Transverse colon (tissue), 4 donors: ENCODE data around the gene CEP170B. TPM values are rescaled to one million over a fixed set of nuclear protein-coding genes. Genes with fewer than 3 reads are reported as not detected.

Experiments
- DNase-seq: peaks from one replicate; pipeline ENCODE4 v3.0.0-alpha.2; 2019
- H3K27ac ChIP-seq, 4 donors: fragments of 200-600 bp; sonication (generic); 2 replicates each; pipeline ENCODE4 v1.5.1; 2016 to 2018; ENCODE audit warnings: inconsistent platforms in 4 of 4
- H3K27me3 ChIP-seq: fragments of 200-600 bp; sonication (generic); 2 replicates; pipeline ENCODE4 v1.5.1; 2017; ENCODE audit warnings: inconsistent platforms
- H3K36me3 ChIP-seq, 4 donors: fragments of 200-600 bp; sonication (generic); 2 replicates each; pipeline ENCODE4 v1.5.1; 2017 to 2019; ENCODE audit warnings: inconsistent platforms in 4 of 4
- H3K4me1 ChIP-seq, 4 donors: fragments of 200-600 bp; sonication (generic); 2 replicates each; pipeline ENCODE4 v1.5.1; 2017 to 2020; ENCODE audit warnings: inconsistent platforms in 4 of 4
- H3K4me3 ChIP-seq, 4 donors: fragments of 200-600 bp; sonication (generic); 1 replicate in 1 of 4; 2 replicates in 3 of 4; pipeline versions ENCODE4 v1.5.1 to v1.6.1; 2017 to 2019; ENCODE audit warnings: inconsistent platforms in 4 of 4
- H3K9me3 ChIP-seq, 2 donors: fragments of 200-600 bp; sonication (generic); 2 replicates each; pipeline ENCODE4 v1.5.1; 2017 to 2019; ENCODE audit warnings: inconsistent platforms in 2 of 2
- CTCF ChIP-seq, 5 experiments: fragments of 200-600 bp in 3 of 5; fragments of 450-650 bp in 2 of 5; sonication (generic) in 3 of 5; IDR thresholded peaks; 1 replicate in 2 of 5; 2 replicates in 3 of 5; pipeline ENCODE4 v1.5.1; 2016 to 2017; ENCODE audit warnings: antibody characterized with exemption in 5 of 5, inconsistent platforms in 3 of 5, mild to moderate bottlenecking in 2 of 5, moderate library complexity in 1 of 5
- EP300 ChIP-seq: sonication (generic); formaldehyde crosslinking; IDR thresholded peaks from one replicate; pipeline ENCODE4 v1.6.1; 2017; ENCODE audit warnings: antibody characterized with exemption, low read depth
- POLR2A ChIP-seq: fragments of 450-650 bp; IDR thresholded peaks from one replicate; pipeline ENCODE4 v1.6.1; 2016; ENCODE audit warnings: antibody characterized with exemption, mild to moderate bottlenecking, moderate library complexity
- POLR2AphosphoS5 ChIP-seq, 3 donors: sonication (generic); formaldehyde crosslinking; IDR thresholded peaks; one replicate each; pipeline ENCODE4 v1.6.1; 2016; ENCODE audit warnings: antibody characterized with exemption in 3 of 3
- WGBS, 2 donors: methylation state at CpG; one replicate each; pipeline ENCODE4 v1.1.5; 2018; ENCODE audit warnings: low coverage in 1 of 2; 5-methylcytosine and 5-hydroxymethylcytosine counted together
- in situ Hi-C, 4 donors: fragments of 200-750 bp; cut with MboI; loops; one replicate each; pipeline versions ENCODE4 v1.15.0 to v1.15.1; 2017; ENCODE audit warnings: low sequenced_read_pairs in 3 of 4, low pct_ligation_motif_present in 1 of 4, low pct_unique_long_range_greater_than_20kb in 1 of 4
- intact Hi-C: fragments of 100-400 bp; cut with DNase I; formaldehyde crosslinking; loops from one replicate; pipeline ENCODE4 v1.15.1; 2023; ENCODE audit warnings: low total_unique reads
- total RNA-seq, 4 donors: library from RNA; depleted of rRNA; stranded (reverse); fragments of >200 nt; gene quantifications; one replicate each; pipeline ENCODE4 v1.1.0, GENCODE V29; 2016

The CEP170B gene
- total RNA-seq, 4 donors from 2014 or later: 56.0 to 195 (median 109) TPM

GRCh38 chr14:104877066-104877805 lies 12.2 kb downstream of the CEP170B start:
- peaks cover 0 to 4% (median 0%) of the 10 kb centered on the region in 4 donors for H3K4me1 ChIP-seq
- H3K27me3 ChIP-seq: no peaks in the 10 kb centered on the region
- no peaks in the 10 kb centered on the region for H3K9me3 ChIP-seq
- DNase-seq: no peak
- intact Hi-C loops: no loop called here
- H3K27ac ChIP-seq: no peak overlapping the region
- no peak overlapping the region for H3K4me3 ChIP-seq
- in situ Hi-C loops: no loop called here
- 89% methylated on average over 14 of the region's 14 CpGs; no CpG with 5 or more reads in 1 of the 2 donors for WGBS, 2 donors
- no peaks in the 10 kb centered on the region for H3K36me3 ChIP-seq
- TF ChIP-seq POLR2AphosphoS5 (IDR thresholded peaks at IDR 0.05) (no peak), EP300 (no peak), CTCF (IDR thresholded peaks at IDR 0.05) (no peak), POLR2A (no peak)

GRCh38 chr14:104877806-104878550 lies 12.9 kb downstream of the CEP170B start:
- WGBS, 2 donors: 89% methylated on average over 28 of the region's 30 CpGs; no CpG with 5 or more reads in 1 of the 2 donors
- no peaks in the 10 kb centered on the region for H3K27me3 ChIP-seq
- H3K27ac ChIP-seq: no peak overlapping the region
- TF ChIP-seq EP300: no peak
- TF ChIP-seq CTCF (IDR thresholded peaks at IDR 0.05): no peak
- no peak for TF ChIP-seq POLR2AphosphoS5 (IDR thresholded peaks at IDR 0.05)
- TF ChIP-seq POLR2A: no peak
- H3K4me3 ChIP-seq: no peak overlapping the region
- in situ Hi-C loops: no loop called here
- peaks cover 0 to 5% (median 1%) of the 10 kb centered on the region in 4 donors for H3K4me1 ChIP-seq
- H3K36me3 ChIP-seq: no peaks in the 10 kb centered on the region
- intact Hi-C loops: no loop called here
- H3K9me3 ChIP-seq: no peaks in the 10 kb centered on the region
- no peak for DNase-seq

GRCh38 chr14:104878582-104878981 lies 13.5 kb downstream of the CEP170B start:
- H3K4me1 ChIP-seq: peaks cover 0 to 4% (median 1%) of the 10 kb centered on the region in 4 donors
- no peak overlapping the region for H3K4me3 ChIP-seq
- H3K27me3 ChIP-seq: no peaks in the 10 kb centered on the region
- intact Hi-C loops: no loop called here
- 86% methylated on average over 12 of the region's 14 CpGs; no CpG with 5 or more reads in 1 of the 2 donors for WGBS, 2 donors
- in situ Hi-C loops: no loop called here
- peaks cover 0 to 2% (median 0%) of the 10 kb centered on the region in 4 donors for H3K36me3 ChIP-seq
- no peaks in the 10 kb centered on the region for H3K9me3 ChIP-seq
- no peak for DNase-seq
- H3K27ac ChIP-seq: no peak overlapping the region
- TF ChIP-seq CTCF (IDR thresholded peaks at IDR 0.05): no peak
- TF ChIP-seq POLR2AphosphoS5 (IDR thresholded peaks at IDR 0.05): peak in 1 of 3 donors; percentile 12

GRCh38 chr14:104879201-104879982 lies 14.3 kb downstream of the CEP170B start:
- in situ Hi-C loops (no loop called here), intact Hi-C loops (no loop called here)
- H3K4me3 ChIP-seq: no peak overlapping the region
- no peaks in the 10 kb centered on the region for H3K9me3 ChIP-seq
- 91 to 92% methylated on average over 13 to 29 of the region's 29 CpGs for WGBS, 2 donors
- H3K36me3 ChIP-seq: peaks cover 0 to 9% (median 0%) of the 10 kb centered on the region in 4 donors
- peaks cover 0 to 4% (median 1%) of the 10 kb centered on the region in 4 donors for H3K4me1 ChIP-seq
- DNase-seq: no peak
- H3K27ac ChIP-seq: no peak overlapping the region
- H3K27me3 ChIP-seq: no peaks in the 10 kb centered on the region
- no peak for TF ChIP-seq POLR2AphosphoS5 (IDR thresholded peaks at IDR 0.05)
- no peak for TF ChIP-seq POLR2A
- no peak for TF ChIP-seq EP300
- no peak for TF ChIP-seq CTCF (IDR thresholded peaks at IDR 0.05)
